Mucosa of rectum (tissue), 2 donors: Measurements from ENCODE around the gene ALKBH1.
"Not testable (repeated sequence)": the region's sequence is repeated elsewhere in the genome, so short reads cannot be mapped to it uniquely, and the experiment has no call there.

Experiments
- H3K27ac ChIP-seq, 2 donors: one replicate each; pipeline ENCODE4 v1.7.0; 2013; ENCODE audit warnings: inconsistent platforms in 2 of 2, low read depth in 2 of 2, low read length in 2 of 2
- H3K27me3 ChIP-seq, 2 donors: one replicate each; pipeline ENCODE4 v1.7.0; 2013; ENCODE audit warnings: low read length in 2 of 2; ENCODE audit not compliant: control insufficient read depth in 2 of 2, insufficient read depth in 2 of 2
- H3K36me3 ChIP-seq, 2 donors: one replicate each; pipeline ENCODE4 v1.7.0; 2013; ENCODE audit warnings: low read length in 2 of 2; ENCODE audit not compliant: control insufficient read depth in 2 of 2, insufficient read depth in 2 of 2
- H3K4me1 ChIP-seq, 2 donors: one replicate each; pipeline ENCODE4 v1.7.0; 2013; ENCODE audit warnings: low read length in 2 of 2, mild to moderate bottlenecking in 1 of 2; ENCODE audit not compliant: control insufficient read depth in 2 of 2, insufficient read depth in 2 of 2
- H3K4me3 ChIP-seq, 2 donors: one replicate each; pipeline ENCODE4 v1.7.0; 2013; ENCODE audit warnings: low read length in 2 of 2
- H3K9ac ChIP-seq, 2 donors: one replicate each; pipeline ENCODE4 v1.7.0; 2013; ENCODE audit warnings: low read length in 2 of 2, low read depth in 1 of 2, mild to moderate bottlenecking in 1 of 2
- H3K9me3 ChIP-seq, 2 donors: one replicate each; pipeline ENCODE4 v1.7.0; 2013; ENCODE audit warnings: low read length in 2 of 2; ENCODE audit not compliant: control insufficient read depth in 2 of 2
- donor health status: healthy.
- donor health status: Normal muscosa, but diverticular disease.

Gene ALKBH1

DNA sequence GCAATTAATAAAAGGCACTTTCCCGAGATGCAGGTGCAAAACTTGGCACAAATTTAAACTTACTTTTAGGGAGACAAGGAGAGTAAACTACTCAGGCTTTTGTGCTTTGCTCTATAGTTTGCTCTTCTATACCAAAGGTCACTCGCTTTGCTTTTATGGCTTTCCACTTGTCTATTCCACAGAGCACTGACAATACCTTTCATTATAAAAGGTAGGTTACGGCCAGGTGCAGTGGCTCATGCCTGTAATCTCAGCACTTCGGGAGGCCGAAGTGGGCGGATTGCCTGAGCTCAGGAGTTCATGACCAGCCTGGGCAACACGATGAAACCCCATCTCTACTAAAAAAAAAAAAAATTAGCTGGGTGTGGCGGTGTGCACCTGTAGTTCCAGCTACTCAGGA, 32.9 kb downstream of the ALKBH1 start:
- H3K36me3 ChIP-seq: peaks cover 14 to 31% of the 10 kb centered on the region in 2 donors
- H3K27me3 ChIP-seq: no peaks in the 10 kb centered on the region
- peak overlapping the region; percentile 37 to 52 for H3K27ac ChIP-seq
- no peak overlapping the region for H3K4me3 ChIP-seq
- no peak overlapping the region for H3K9ac ChIP-seq
- H3K4me1 ChIP-seq: peaks cover 0 to 11% of the 10 kb centered on the region in 2 donors
- no peaks in the 10 kb centered on the region for H3K9me3 ChIP-seq

DNA sequence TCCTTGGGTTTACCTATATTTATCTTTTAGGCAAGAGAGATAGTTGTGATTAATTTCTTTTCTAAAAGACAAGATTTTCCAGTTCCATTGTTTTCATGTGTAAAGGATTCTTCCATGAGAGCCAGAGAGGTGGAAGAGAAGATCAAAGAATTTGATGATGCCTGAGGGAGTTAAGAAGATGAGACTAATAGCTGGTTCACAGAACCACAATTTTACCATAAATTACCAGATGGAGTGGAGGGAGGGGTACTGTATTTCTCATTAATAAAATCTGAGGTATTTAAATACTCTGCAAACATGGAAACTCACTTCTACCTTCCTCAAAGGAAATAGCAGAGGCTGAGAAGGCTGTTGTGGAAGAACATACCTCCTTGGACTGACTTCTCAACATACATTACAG, 34.6 kb downstream of the ALKBH1 start:
- Histone ChIP-seq H3K36me3 (peaks cover 11 to 21% of the 10 kb centered on the region in 2 donors), H3K27ac (no peak overlapping the region)

DNA sequence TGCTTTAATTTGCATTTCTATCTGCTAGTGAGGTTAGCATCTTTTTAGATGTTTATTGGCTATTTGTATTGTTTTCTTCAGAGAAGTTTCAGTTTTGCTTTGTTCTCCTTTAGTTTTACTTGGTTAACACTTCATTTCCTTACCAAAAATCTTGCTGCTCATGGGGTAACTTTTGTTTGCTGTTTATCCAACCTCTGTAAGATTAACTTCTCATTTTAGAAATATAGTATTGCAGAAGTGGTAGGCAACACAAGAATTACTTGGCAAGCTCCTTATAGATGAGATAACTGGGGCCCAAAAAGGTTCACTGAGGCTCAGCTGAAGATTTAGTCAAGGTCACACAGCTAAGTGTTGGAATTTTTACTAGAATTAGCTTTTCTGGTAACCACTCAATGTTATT, 40.5 kb downstream of the ALKBH1 start:
- Histone ChIP-seq H3K9ac (no peak overlapping the region), H3K4me3 (no peak overlapping the region), H3K27me3 (no peaks in the 10 kb centered on the region), H3K27ac (no peak overlapping the region), H3K4me1 (no peaks in the 10 kb centered on the region), H3K9me3 (no peaks in the 10 kb centered on the region), H3K36me3 (peaks cover 0 to 3% of the 10 kb centered on the region in 2 donors)

More for the DNA sequence above, 34.6 kb downstream of the ALKBH1 start:
- Histone ChIP-seq H3K4me1 (peaks cover 0 to 11% of the 10 kb centered on the region in 2 donors), H3K9me3 (no peaks in the 10 kb centered on the region), H3K27me3 (no peaks in the 10 kb centered on the region), H3K4me3 (no peak overlapping the region), H3K9ac (no peak overlapping the region)

DNA sequence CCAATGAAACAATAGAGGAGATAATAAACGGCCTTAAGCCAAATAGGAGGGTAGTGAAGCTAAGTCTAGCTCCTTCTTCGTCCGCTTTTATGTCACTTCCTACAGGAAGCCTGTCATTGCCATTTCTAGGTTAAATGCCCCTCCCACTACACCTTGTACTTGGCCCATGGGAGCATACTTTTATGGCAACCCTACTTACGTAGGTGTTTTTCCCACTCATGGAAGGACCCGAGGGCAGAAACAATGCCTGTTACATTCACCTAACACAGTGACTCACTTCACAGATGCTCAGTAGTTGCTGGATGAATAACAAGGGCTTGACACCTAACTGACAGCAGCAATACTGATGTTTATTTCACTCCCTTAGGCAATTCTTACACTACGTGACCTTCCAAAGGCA, 44.5 kb downstream of the ALKBH1 start:
- no peaks in the 10 kb centered on the region for H3K4me1 ChIP-seq
- no peaks in the 10 kb centered on the region for H3K27me3 ChIP-seq
- no peak overlapping the region for H3K27ac ChIP-seq

DNA sequence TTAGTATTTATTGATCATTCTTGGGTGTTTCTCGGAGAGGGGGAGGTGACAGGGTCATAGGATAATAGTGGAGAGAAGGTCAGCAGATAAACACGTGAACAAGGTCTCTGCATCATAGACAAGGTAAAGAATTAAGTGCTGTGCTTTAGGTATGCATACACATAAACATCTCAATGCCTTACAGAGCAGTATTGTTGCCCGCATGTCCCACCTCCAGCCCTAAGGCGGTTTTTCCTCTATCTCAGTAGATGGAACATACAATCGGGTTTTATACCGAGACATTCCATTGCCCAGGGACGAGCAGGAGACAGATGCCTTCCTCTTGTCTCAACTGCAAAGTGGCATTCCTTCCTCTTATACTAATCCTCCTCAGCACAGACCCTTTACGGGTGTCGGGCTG, 46.3 kb downstream of the ALKBH1 start:
- not testable (repeated sequence) for H3K9me3 ChIP-seq, H3K36me3 ChIP-seq, H3K27ac ChIP-seq, H3K27me3 ChIP-seq, H3K9ac ChIP-seq, H3K4me1 ChIP-seq, H3K4me3 ChIP-seq

More for the DNA sequence above, 44.5 kb downstream of the ALKBH1 start:
- no peaks in the 10 kb centered on the region for H3K36me3 ChIP-seq
- H3K4me3 ChIP-seq: no peak overlapping the region
- no peak overlapping the region for H3K9ac ChIP-seq
- no peaks in the 10 kb centered on the region for H3K9me3 ChIP-seq

DNA sequence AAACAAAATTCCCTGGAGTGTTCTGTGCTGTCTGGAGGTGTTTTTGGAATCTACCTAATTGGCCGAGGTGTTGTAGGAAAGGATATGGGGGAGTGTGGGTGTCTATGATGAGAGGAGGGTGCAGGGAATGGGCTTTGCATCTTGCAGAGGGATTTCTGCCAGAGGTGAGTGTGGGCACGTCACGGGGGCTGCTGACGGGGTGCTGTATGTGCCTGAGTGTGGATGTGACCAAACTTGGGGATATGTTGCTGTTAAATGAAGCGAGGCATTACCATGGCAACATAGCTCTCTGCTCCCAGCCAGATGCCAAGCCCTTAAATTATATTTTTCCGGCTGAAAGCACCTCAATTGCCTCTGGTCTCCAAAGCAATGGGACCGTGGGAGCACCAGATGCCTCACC, 47.1 kb downstream of the ALKBH1 start:
- Histone ChIP-seq H3K9ac (no peak overlapping the region), H3K27me3 (no peaks in the 10 kb centered on the region), H3K36me3 (no peaks in the 10 kb centered on the region), H3K27ac (no peak overlapping the region), H3K4me3 (no peak overlapping the region), H3K9me3 (no peaks in the 10 kb centered on the region), H3K4me1 (no peaks in the 10 kb centered on the region)

DNA sequence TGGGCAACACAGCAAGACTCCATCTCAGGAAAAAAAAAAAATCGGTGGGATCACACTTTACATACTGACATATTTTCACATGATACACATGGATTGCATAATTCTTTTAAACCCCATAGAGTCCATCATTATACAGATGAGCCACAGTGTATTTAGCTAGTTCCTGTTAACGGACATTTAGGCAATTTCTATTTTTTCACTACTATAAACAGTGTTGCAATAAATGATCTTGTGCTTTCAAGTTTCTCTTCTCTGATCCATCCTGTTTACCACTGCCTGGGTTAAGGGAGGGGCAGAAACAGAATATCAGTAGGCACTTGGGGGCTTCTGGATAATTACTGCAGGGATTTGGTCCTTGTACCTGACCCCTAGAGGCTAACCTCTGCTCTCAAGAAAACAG, 48.0 kb downstream of the ALKBH1 start:
- peaks cover 0 to under 1% of the 10 kb centered on the region in 2 donors for H3K4me1 ChIP-seq
- no peak overlapping the region for H3K9ac ChIP-seq
- no peaks in the 10 kb centered on the region for H3K9me3 ChIP-seq
- peak overlapping the region in 1 of 2 donors; percentile 29 for H3K27ac ChIP-seq
- H3K27me3 ChIP-seq: no peaks in the 10 kb centered on the region
- no peaks in the 10 kb centered on the region for H3K36me3 ChIP-seq
- H3K4me3 ChIP-seq: no peak overlapping the region

DNA sequence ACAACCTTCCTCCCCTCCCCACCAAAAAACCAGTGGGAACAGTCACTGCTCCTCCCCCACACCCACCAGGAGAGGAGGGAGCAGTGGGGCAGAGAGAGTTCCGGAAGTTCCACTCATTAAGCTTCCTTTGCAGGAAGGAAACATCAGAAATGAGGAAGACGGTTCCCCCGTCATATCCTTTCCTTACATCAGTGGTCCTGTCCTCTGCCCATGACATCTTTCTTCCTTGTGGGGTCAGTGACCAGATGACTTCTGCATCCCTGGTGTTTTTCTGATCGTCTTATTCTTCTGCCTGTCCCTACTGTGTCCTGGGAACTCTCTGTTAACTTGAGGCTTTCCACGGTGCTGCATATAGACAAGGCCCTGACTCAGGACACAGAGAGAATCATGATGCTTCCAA, 50.5 kb downstream of the ALKBH1 start:
- Histone ChIP-seq H3K27ac (no peak overlapping the region), H3K9ac (no peak overlapping the region)

DNA sequence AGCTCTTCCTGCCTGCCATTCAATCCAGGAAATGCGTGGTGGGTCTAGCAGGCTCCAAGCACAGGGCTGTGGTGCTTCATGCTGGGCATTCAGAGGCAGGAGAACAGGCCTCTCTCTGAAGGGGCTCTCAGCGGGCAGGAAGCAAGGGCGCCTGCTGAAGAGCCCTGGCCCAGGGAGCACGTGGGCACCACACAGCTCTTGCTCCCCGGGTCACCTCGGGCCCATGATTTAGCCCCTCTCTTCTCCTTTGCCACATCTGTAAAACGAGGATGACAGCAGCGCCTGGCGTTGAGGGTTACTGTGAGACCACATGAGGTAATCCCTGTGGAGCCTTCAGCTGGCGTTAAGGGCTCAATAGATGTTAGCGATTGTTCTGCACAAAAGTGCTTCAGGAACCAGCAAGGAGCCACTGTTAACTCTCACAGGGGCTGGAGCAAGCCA, 53.8 kb downstream of the ALKBH1 start:
- peaks cover 0 to 13% of the 10 kb centered on the region in 2 donors for H3K4me1 ChIP-seq
- H3K9me3 ChIP-seq: no peaks in the 10 kb centered on the region
- no peak overlapping the region for H3K9ac ChIP-seq
- no peak overlapping the region for H3K27ac ChIP-seq
- no peak overlapping the region for H3K4me3 ChIP-seq
- no peaks in the 10 kb centered on the region for H3K36me3 ChIP-seq
- H3K27me3 ChIP-seq: no peaks in the 10 kb centered on the region

More for the DNA sequence above, 50.5 kb downstream of the ALKBH1 start:
- Histone ChIP-seq H3K4me3 (no peak overlapping the region), H3K27me3 (no peaks in the 10 kb centered on the region), H3K36me3 (no peaks in the 10 kb centered on the region), H3K9me3 (no peaks in the 10 kb centered on the region), H3K4me1 (peaks cover 0 to 12% of the 10 kb centered on the region in 2 donors)

DNA sequence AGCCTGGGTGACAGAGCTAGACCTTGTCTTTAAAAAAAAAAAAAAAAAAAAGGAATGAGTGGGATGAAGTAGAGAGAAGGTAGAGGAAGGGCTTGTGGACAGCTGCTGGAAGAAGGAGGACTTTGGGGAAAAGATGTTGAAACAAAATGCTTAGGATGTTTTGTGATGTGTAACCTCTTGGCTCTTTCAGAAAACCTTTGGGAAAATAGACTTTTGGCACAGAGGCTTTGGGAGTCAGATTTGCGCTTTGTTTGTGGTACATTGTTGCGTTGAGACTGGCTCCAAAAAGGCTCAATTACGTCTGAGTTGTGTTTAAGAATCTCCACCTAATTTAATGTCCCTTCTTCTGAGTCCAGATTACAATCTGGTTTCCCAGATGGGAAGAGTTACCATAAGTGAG, 58.5 kb downstream of the ALKBH1 start:
- no peak overlapping the region for H3K4me3 ChIP-seq
- H3K27ac ChIP-seq: no peak overlapping the region
- no peak overlapping the region for H3K9ac ChIP-seq

More for the DNA sequence above, 58.5 kb downstream of the ALKBH1 start:
- H3K9me3 ChIP-seq: no peaks in the 10 kb centered on the region
- H3K36me3 ChIP-seq: no peaks in the 10 kb centered on the region
- H3K27me3 ChIP-seq: no peaks in the 10 kb centered on the region
- H3K4me1 ChIP-seq: peaks cover 0 to 21% of the 10 kb centered on the region in 2 donors
